A673 (cell line): Measurements from ENCODE around the gene SSR1. TPM values are rescaled to one million over a fixed set of nuclear protein-coding genes. Genes with fewer than 3 reads are reported as not detected.

ENCODE experiments used
- BruUV-seq: library from RNA; stranded (reverse); fragments of 400-500 nt; replicated peaks from 2 replicates; lab custom pipeline; 2021; lab: Mats Ljungman, UMichigan
- CTCF ChIA-PET: fragments of 300-600 bp; sonication (Branson Sonifier 250); formaldehyde crosslinking; loops from one replicate; lab custom pipeline; 2022; ENCODE audit warnings: antibody characterized with exemption; lab: Charles Lee
- POLR2A ChIA-PET: fragments of 300-600 bp; sonication (Branson Sonifier 250); formaldehyde crosslinking; loops from one replicate; lab custom pipeline; 2022; ENCODE audit warnings: antibody characterized with exemption; ENCODE audit not compliant: low non-redundant PET; lab: Charles Lee
- DNase-seq: peaks from one replicate; pipeline ENCODE4 v3.0.0-alpha.2; 2015; ENCODE audit warnings: low spot score
- H3K27ac ChIP-seq: fragments of 200-600 bp; sonication (generic); 2 replicates; pipeline ENCODE4 v1.5.1; 2016; ENCODE audit warnings: mixed run types, low read depth, mild to moderate bottlenecking, mixed read lengths, antibody characterized with exemption, low read length; ENCODE audit not compliant: poor library complexity, severe bottlenecking
- H3K27me3 ChIP-seq: fragments of 200-600 bp; sonication (generic); replicated peaks from 2 replicates; pipeline ENCODE4 v1.6.1; 2017; ENCODE audit warnings: mixed run types, low read depth, mild to moderate bottlenecking, mixed read lengths, antibody characterized with exemption, low read length; ENCODE audit not compliant: insufficient read depth, poor library complexity
- H3K36me3 ChIP-seq: fragments of 200-600 bp; sonication (generic); 2 replicates; pipeline ENCODE4 v1.6.1; 2016; ENCODE audit warnings: mixed run types, mild to moderate bottlenecking, mixed read lengths, antibody characterized with exemption, low read length; ENCODE audit not compliant: insufficient read depth, poor library complexity, severe bottlenecking
- H3K4me1 ChIP-seq: fragments of 200-600 bp; sonication (generic); 2 replicates; pipeline ENCODE4 v1.6.1; 2017; ENCODE audit warnings: mixed run types, mild to moderate bottlenecking, mixed read lengths, antibody characterized with exemption, low read length; ENCODE audit not compliant: insufficient read depth, poor library complexity, severe bottlenecking
- H3K4me3 ChIP-seq: fragments of 200-600 bp; sonication (generic); 2 replicates; pipeline ENCODE4 v1.5.1; 2016; ENCODE audit warnings: low read depth, mixed run types, mild to moderate bottlenecking, mixed read lengths, low read length; ENCODE audit not compliant: poor library complexity, severe bottlenecking
- H3K9me3 ChIP-seq: fragments of 200-600 bp; sonication (generic); 2 replicates; pipeline ENCODE4 v1.6.1; 2016; ENCODE audit warnings: mixed run types, low read depth, mild to moderate bottlenecking, mixed read lengths, antibody characterized with exemption, low read length; ENCODE audit not compliant: poor library complexity, severe bottlenecking
- EZH2 ChIP-seq: fragments of 200-600 bp; sonication (generic); IDR thresholded peaks from 2 replicates; pipeline ENCODE4 v1.6.1; 2017; ENCODE audit warnings: borderline replicate concordance, low read depth, mild to moderate bottlenecking, mixed read lengths, antibody characterized with exemption, low read length; ENCODE audit not compliant: poor library complexity, severe bottlenecking
- intact Hi-C: fragments of 100-400 bp; cut with micrococcal nuclease; formaldehyde crosslinking; loops from one replicate; pipeline ENCODE4 v1.10.0; 2022; ENCODE audit not compliant: unreplicated experiment
- total RNA-seq: library from RNA; stranded (reverse); gene quantifications from 2 replicates; pipeline ENCODE4 v1.2.3, GENCODE V29; 2021
- TF ChIP-seq, protein P1 (sequence below): fragments of 300-800, 200-600 bp; sonication (generic); conservative IDR thresholded peaks from 2 replicates; pipeline ENCODE4 v1.5.1; 2017; ENCODE audit warnings: low read depth, mild to moderate bottlenecking, antibody characterized with exemption, low read length, moderate library complexity, mixed read lengths

Gene SSR1
- total RNA-seq, 1 experiment from 2014 or later = 161 TPM

DNA sequence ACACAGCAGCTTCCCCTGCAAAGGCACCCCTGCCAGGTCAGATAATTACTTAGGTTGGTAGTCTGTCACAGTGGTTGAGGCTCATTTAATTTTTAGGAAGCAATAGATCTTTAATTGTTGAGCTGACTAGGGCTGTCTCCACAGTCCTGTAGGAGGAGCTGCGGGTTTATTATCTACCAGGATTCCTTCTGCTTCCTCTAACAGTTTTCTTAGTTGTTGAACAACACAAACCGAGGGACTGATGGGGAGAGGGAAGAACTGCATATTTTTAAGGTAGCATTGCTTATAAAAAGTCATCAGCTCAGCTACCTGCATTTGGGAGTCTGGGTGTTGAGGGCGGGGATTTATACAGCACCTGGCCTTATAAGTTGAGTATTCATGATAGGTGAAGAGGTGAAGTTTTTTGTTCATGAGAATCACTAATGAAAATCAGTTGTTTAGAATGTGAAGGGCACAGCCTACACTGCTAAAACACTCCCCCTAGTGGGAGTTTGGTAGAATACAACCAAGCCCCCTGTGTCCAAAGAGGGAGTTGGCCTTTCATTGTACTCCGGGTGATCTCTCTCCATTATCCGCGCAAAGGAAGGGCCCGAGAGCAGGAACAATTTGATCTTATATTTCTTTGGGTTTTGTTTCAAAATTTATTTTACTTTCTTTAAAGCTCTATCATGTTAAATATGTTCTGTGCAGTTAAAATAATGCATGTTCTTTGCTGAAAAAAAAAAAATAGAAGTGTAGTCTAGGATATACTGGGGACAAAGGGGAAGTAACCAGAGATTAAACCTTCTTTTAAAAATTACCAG is 69.6 kb downstream of the SSR1 start:
- POLR2A ChIA-PET = interaction anchor here (0.6 kb wide), 1 partner anchor 441 kb away, joined by 5 read pairs; no protein-coding TSS in a partner anchor
- TF ChIP-seq EZH2 = no peak
- TF ChIP-seq, protein P1, sequence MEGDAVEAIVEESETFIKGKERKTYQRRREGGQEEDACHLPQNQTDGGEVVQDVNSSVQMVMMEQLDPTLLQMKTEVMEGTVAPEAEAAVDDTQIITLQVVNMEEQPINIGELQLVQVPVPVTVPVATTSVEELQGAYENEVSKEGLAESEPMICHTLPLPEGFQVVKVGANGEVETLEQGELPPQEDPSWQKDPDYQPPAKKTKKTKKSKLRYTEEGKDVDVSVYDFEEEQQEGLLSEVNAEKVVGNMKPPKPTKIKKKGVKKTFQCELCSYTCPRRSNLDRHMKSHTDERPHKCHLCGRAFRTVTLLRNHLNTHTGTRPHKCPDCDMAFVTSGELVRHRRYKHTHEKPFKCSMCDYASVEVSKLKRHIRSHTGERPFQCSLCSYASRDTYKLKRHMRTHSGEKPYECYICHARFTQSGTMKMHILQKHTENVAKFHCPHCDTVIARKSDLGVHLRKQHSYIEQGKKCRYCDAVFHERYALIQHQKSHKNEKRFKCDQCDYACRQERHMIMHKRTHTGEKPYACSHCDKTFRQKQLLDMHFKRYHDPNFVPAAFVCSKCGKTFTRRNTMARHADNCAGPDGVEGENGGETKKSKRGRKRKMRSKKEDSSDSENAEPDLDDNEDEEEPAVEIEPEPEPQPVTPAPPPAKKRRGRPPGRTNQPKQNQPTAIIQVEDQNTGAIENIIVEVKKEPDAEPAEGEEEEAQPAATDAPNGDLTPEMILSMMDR = peak; percentile 87
- peaks cover 42% of the 10 kb centered on the region for H3K36me3 ChIP-seq
- H3K27me3 ChIP-seq = no peaks in the 10 kb centered on the region
- peaks cover 41% of the 10 kb centered on the region for H3K4me1 ChIP-seq
- peak; percentile 84 for DNase-seq
- CTCF ChIA-PET = interaction anchor here (0.6 to 1.0 kb wide), 3 partner anchors 151 to 520 kb away, joined by 3 to 4 read pairs (median 4); no protein-coding TSS in a partner anchor
- intact Hi-C loops = loop anchor here (2.0 to 5.0 kb wide), 5 partner anchors 136 to 686 kb away; partner anchors contain the start of gene RREB1
- no peaks in the 10 kb centered on the region for H3K9me3 ChIP-seq
- H3K27ac ChIP-seq = peak overlapping the region; percentile 74
- BruUV-seq = no TSS peak
- no peak overlapping the region for H3K4me3 ChIP-seq

DNA sequence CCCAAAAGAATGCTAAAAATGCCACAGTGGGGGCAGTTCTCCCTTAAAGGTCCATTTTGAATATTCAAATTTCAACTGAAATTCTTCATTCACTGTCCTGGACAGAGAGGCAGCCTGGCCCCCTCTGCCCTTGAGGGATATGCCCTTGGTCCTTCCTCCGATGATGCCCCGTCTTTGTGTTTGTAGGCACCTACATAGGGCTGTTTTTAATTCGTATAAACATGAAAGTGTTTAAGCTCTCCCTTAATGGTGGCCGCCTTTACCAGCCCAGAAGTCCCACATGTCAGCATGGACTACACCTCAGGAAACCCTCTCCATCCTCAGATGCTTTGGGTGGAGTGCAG is 70.2 kb downstream of the SSR1 start:
- POLR2A ChIA-PET = no interaction called here
- no peak overlapping the region for H3K4me3 ChIP-seq

More for the DNA sequence above, 70.2 kb downstream of the SSR1 start:
- Histone ChIP-seq H3K36me3 (peaks cover 36% of the 10 kb centered on the region), H3K27ac (peak overlapping the region; percentile 74), H3K4me1 (peaks cover 42% of the 10 kb centered on the region), H3K9me3 (no peaks in the 10 kb centered on the region), H3K27me3 (no peaks in the 10 kb centered on the region)
- CTCF ChIA-PET = interaction anchor here (0.6 to 1.0 kb wide), 3 partner anchors 22 to 519 kb away, joined by 3 to 4 read pairs (median 4); no protein-coding TSS in a partner anchor
- no peak for TF ChIP-seq EZH2
- TF ChIP-seq, protein P1 = no peak
- BruUV-seq = no TSS peak
- DNase-seq = no peak
- intact Hi-C loops = loop anchor here (2.0 to 5.0 kb wide), 5 partner anchors 136 to 686 kb away; partner anchors contain the start of gene RREB1
